ENCODE results near the gene MRPL10.

GRCh38 chr17:47821424-47822391 lies 9.6 kb downstream of the MRPL10 start, which contains the start of gene OSBPL7:
- TF ChIP-seq CTCF (IDR thresholded peaks at IDR 0.05 in 8 of 11, conservative IDR thresholded peaks at IDR 0.05 in 3 of 11) (peak in 1 of 11 experiments; percentile 16), POLR2A (IDR thresholded peaks at IDR 0.05) (no peak), POLR2AphosphoS5 (IDR thresholded peaks at IDR 0.05) (peak; percentile 87 to 89 (median 89))
